ENCODE results near the gene ENTPD6.

ENTPD6 gene

DNA sequence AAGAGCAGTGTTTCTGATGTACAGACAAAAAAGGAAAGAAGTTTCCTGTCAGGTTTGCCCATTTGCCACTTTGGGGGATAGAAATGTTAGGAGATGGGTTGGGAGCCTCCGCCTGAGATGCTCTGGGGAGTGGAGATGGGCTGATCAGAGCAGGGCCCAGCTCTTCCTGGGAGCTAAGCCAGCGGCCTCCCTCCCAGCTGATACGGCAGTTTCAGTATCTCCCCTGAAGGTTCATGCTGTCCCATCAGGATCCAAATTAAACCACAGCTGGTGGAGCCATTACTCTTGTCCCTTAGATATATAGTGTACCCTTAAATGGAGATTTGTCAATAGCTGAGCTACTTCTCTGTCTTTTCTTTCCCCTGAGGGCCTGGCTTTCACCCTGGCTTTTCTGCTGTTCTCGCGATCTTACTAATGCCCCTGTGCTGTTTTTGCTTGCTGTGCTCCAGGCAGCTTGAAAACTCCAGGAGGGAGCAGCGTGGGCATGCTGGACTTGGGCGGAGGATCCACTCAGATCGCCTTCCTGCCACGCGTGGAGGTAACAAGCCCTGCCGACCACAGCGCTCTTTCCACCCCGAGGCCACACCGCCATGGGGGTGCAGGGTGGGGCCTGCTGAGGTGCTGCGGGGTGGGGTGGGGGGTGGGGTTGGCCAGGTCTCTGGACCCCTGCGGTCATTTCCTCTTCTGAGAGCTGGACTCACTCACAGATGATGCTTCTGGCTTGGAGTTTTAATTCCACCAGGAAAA lies 20.9 kb downstream of the ENTPD6 start:
- DNase-seq (ENCODE audit: low spot score in 2 of 2) (no peak), ATAC-seq (replicated peaks; ENCODE audit: extremely low read depth, poor library complexity, severe bottlenecking) (no peak)
- H3K27ac Mint-ChIP-seq (ENCODE audit: low read depth), result no peak overlapping the region
- H3K27me3 Mint-ChIP-seq, result no peaks in the 10 kb centered on the region
- no peaks in the 10 kb centered on the region for H3K9me3 Mint-ChIP-seq
- H3K4me1 Mint-ChIP-seq, result no peaks in the 10 kb centered on the region
- peaks cover 16% of the 10 kb centered on the region for H3K36me3 Mint-ChIP-seq (ENCODE audit: insufficient read depth)
- no peak overlapping the region for H3K4me3 Mint-ChIP-seq

DNA sequence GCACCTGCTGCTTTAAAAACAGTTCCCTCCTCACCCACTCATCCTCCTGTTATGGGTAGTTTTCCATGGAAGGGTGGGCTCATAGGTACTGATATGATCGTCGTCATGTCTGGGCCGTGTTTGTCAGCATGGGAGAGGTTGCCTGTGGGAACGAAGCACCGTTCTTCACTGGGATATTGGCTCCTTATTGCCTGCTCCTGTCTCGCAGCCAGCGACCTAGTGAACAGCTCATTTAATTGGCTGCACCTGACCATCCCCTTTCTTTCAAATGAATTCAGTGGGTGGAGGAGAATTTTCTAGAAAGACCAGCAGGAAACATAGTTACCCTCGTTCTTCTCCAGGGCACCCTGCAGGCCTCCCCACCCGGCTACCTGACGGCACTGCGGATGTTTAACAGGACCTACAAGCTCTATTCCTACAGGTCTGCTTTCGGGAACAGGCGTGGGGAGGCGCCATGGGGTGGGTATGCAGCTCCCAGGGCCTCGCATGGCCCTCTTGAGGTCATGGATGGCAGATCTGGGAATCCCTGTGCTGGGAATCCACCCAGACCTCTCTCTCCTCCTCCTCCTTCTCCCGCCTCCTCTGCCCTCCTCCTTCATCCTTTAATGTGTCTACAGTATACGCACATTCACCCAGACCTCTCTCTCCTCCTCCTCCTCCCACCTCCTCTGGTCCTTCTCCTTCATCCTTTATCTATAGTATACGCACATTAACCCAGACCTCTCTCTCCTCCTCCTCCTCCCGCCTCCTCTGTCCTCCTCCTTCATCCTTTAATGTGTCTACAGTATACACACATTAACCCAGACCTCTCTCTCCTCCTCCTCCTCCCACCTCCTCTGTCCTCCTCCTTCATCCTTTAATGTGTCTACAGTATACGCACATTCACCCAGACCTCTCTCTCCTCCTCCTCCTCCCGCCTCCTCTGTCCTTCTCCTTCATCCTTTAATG lies 21.9 kb downstream of the ENTPD6 start:
- no peak overlapping the region for H3K4me3 Mint-ChIP-seq
- no peaks in the 10 kb centered on the region for H3K27me3 Mint-ChIP-seq
- ATAC-seq (replicated peaks; ENCODE audit: extremely low read depth, poor library complexity, severe bottlenecking), result no peak
- no peaks in the 10 kb centered on the region for H3K9me3 Mint-ChIP-seq
- H3K4me1 Mint-ChIP-seq, result no peaks in the 10 kb centered on the region
- no peak overlapping the region for H3K27ac Mint-ChIP-seq (ENCODE audit: low read depth)
- peaks cover 16% of the 10 kb centered on the region for H3K36me3 Mint-ChIP-seq (ENCODE audit: insufficient read depth)
- DNase-seq (ENCODE audit: low spot score in 2 of 2), result no peak

GRCh38 chr20:25218109-25218486 lies 22.6 kb downstream of the ENTPD6 start:
- Mint-ChIP-seq H3K4me1 (no peaks in the 10 kb centered on the region), H3K36me3 (ENCODE audit: insufficient read depth) (peaks cover 16% of the 10 kb centered on the region), H3K27me3 (no peaks in the 10 kb centered on the region), H3K4me3 (no peak overlapping the region), H3K9me3 (no peaks in the 10 kb centered on the region), H3K27ac (ENCODE audit: low read depth) (no peak overlapping the region)
- DNase-seq (ENCODE audit: low spot score in 2 of 2) (no peak), ATAC-seq (replicated peaks; ENCODE audit: extremely low read depth, poor library complexity, severe bottlenecking) (no peak)

- Mint-ChIP-seq H3K27me3 (no peaks in the 10 kb centered on the region), H3K27ac (ENCODE audit: low read depth) (no peak overlapping the region), H3K4me1 (no peaks in the 10 kb centered on the region), H3K36me3 (ENCODE audit: insufficient read depth) (peaks cover 16% of the 10 kb centered on the region), H3K4me3 (no peak overlapping the region), H3K9me3 (no peaks in the 10 kb centered on the region)
- ATAC-seq (replicated peaks; ENCODE audit: extremely low read depth, poor library complexity, severe bottlenecking) (no peak), DNase-seq (ENCODE audit: low spot score in 2 of 2) (no peak)
Observed at GRCh38 chr20:25218492-25218891, 23.0 kb downstream of the ENTPD6 start.

- Mint-ChIP-seq H3K36me3 (ENCODE audit: insufficient read depth) (peaks cover 16% of the 10 kb centered on the region), H3K27ac (ENCODE audit: low read depth) (no peak overlapping the region), H3K4me1 (no peaks in the 10 kb centered on the region), H3K4me3 (no peak overlapping the region), H3K27me3 (no peaks in the 10 kb centered on the region), H3K9me3 (no peaks in the 10 kb centered on the region)
- no peak for DNase-seq (ENCODE audit: low spot score in 2 of 2)
- ATAC-seq (replicated peaks; ENCODE audit: extremely low read depth, poor library complexity, severe bottlenecking), result no peak
Observed at GRCh38 chr20:25219365-25219764, 23.9 kb downstream of the ENTPD6 start.

DNA sequence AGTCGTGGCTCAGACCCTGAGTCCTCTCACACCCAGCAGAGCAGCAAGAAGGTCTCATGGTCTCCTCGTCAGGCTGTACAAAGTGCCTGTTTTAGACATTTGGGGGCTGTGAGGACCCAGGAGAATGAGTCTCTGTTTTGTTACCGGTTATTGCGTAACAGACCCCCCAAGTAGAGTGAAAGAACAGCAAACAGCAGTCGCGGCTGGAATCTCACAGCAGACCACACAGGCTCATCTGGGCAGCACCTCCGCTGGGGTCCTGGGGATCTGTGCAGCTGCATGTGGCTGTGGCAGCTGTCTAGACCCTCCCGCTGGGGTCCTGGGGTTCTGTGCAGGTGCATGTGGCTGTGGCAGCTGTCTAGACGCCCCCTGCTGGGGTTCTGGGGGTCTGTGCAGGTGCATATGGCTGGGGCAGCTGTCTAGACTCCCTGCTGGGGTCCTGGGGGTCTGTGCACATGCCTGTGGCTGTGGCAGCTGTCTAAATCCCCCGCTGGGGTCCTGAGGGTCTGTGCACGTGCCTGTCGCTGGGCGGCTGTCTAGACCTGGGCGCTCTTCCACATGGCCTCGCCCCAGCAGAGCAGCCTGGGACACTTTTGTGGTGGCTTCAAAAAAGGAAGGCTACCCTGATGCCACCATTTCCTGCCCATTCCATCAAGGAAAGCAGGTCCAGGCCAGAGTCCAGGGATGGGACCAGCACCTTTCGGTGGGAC lies 24.7 kb downstream of the ENTPD6 start:
- no peaks in the 10 kb centered on the region for H3K4me1 Mint-ChIP-seq
- H3K27ac Mint-ChIP-seq (ENCODE audit: low read depth), result no peak overlapping the region
- ATAC-seq (replicated peaks; ENCODE audit: extremely low read depth, poor library complexity, severe bottlenecking), result no peak
- DNase-seq (ENCODE audit: low spot score in 2 of 2), result no peak
- H3K9me3 Mint-ChIP-seq, result no peaks in the 10 kb centered on the region
- no peaks in the 10 kb centered on the region for H3K27me3 Mint-ChIP-seq
- H3K4me3 Mint-ChIP-seq, result no peak overlapping the region
- peaks cover 17% of the 10 kb centered on the region for H3K36me3 Mint-ChIP-seq (ENCODE audit: insufficient read depth)

- Mint-ChIP-seq H3K27me3 (no peaks in the 10 kb centered on the region), H3K36me3 (ENCODE audit: insufficient read depth) (peaks cover 15% of the 10 kb centered on the region)
Observed at GRCh38 chr20:25220810-25221591, 25.5 kb downstream of the ENTPD6 start.

GRCh38 chr20:25221592-25222460 lies 26.3 kb downstream of the ENTPD6 start:
- H3K9me3 Mint-ChIP-seq, result no peaks in the 10 kb centered on the region
- peak overlapping the region; percentile 61 for H3K27ac Mint-ChIP-seq (ENCODE audit: low read depth)
- no peak overlapping the region for H3K4me3 Mint-ChIP-seq
- no peaks in the 10 kb centered on the region for H3K27me3 Mint-ChIP-seq
- ATAC-seq (replicated peaks; ENCODE audit: extremely low read depth, poor library complexity, severe bottlenecking) (no peak), DNase-seq (ENCODE audit: low spot score in 2 of 2) (no peak)
- H3K4me1 Mint-ChIP-seq, result no peaks in the 10 kb centered on the region
- peaks cover 10% of the 10 kb centered on the region for H3K36me3 Mint-ChIP-seq (ENCODE audit: insufficient read depth)

More at GRCh38 chr20:25220810-25221591, 25.5 kb downstream of the ENTPD6 start:
- no peaks in the 10 kb centered on the region for H3K4me1 Mint-ChIP-seq
- H3K9me3 Mint-ChIP-seq, result no peaks in the 10 kb centered on the region
- ATAC-seq (replicated peaks; ENCODE audit: extremely low read depth, poor library complexity, severe bottlenecking), result no peak
- no peak for DNase-seq (ENCODE audit: low spot score in 2 of 2)
- no peak overlapping the region for H3K4me3 Mint-ChIP-seq
- H3K27ac Mint-ChIP-seq (ENCODE audit: low read depth), result no peak overlapping the region

DNA sequence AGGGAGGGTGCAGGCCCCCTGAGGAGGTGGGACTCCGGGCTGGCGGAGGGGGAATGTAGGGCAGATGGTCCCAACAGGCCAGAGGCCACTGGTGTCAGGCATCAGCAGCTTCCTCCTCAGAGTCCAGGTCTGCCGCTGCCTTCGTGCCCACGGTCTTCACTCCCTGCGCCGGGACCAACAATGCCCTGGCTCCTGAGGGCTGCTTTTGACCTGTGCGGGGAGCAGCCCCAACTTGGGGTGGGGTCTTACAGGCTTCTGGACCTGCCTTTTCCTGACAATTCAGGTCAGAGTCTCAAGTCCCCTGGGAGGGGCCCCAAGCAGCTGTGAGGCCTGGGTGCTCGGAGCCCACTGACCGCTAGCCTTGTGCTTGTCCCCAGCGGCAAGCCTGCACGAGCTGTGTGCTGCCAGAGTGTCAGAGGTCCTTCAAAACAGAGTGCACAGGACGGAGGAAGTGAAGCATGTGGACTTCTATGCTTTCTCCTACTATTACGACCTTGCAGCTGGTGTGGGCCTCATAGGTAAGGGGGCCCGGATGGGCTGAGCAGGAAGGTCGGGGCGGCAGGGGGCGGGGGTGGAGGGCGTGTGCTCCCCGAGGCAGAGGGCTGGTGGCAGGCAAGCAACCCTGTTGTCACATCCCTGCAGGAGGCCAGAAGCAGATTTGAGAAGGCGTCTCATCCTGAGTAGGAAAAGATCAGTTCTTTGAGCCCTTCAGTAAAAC lies 27.1 kb downstream of the ENTPD6 start:
- H3K4me1 Mint-ChIP-seq, result no peaks in the 10 kb centered on the region
- H3K27ac Mint-ChIP-seq (ENCODE audit: low read depth), result no peak overlapping the region
- ATAC-seq (replicated peaks; ENCODE audit: extremely low read depth, poor library complexity, severe bottlenecking), result no peak
- H3K27me3 Mint-ChIP-seq, result no peaks in the 10 kb centered on the region
- no peak for DNase-seq (ENCODE audit: low spot score in 2 of 2)
- H3K36me3 Mint-ChIP-seq (ENCODE audit: insufficient read depth), result peaks cover 10% of the 10 kb centered on the region
- H3K4me3 Mint-ChIP-seq, result no peak overlapping the region
- no peaks in the 10 kb centered on the region for H3K9me3 Mint-ChIP-seq

GRCh38 chr20:25223179-25223661 lies 27.7 kb downstream of the ENTPD6 start:
- H3K4me1 Mint-ChIP-seq, result no peaks in the 10 kb centered on the region
- peaks cover 10% of the 10 kb centered on the region for H3K36me3 Mint-ChIP-seq (ENCODE audit: insufficient read depth)
- DNase-seq (ENCODE audit: low spot score in 2 of 2) (no peak), ATAC-seq (replicated peaks; ENCODE audit: extremely low read depth, poor library complexity, severe bottlenecking) (peak; percentile 14)
- no peak overlapping the region for H3K4me3 Mint-ChIP-seq
- H3K27ac Mint-ChIP-seq (ENCODE audit: low read depth), result no peak overlapping the region
- no peaks in the 10 kb centered on the region for H3K27me3 Mint-ChIP-seq
- H3K9me3 Mint-ChIP-seq, result no peaks in the 10 kb centered on the region
